Osteoblast (primary cell): Measurements from ENCODE around the gene TMEM74B. TPM values are rescaled to one million over a fixed set of nuclear protein-coding genes. Genes with fewer than 3 reads are reported as not detected.

Experiments used
- DNase-seq: peaks from one replicate; pipeline ENCODE4 v3.0.0; 2011; ENCODE audit warnings: low spot score, mixed read lengths; ENCODE audit not compliant: insufficient read length; ENCODE audit errors: missing footprints
- H2AFZ ChIP-seq: 2 replicates; pipeline ENCODE4 v1.6.0; 2011; ENCODE audit warnings: mild to moderate bottlenecking, low read length
- H3K27ac ChIP-seq: 2 replicates; pipeline ENCODE4 v1.5.1; 2011; ENCODE audit warnings: mild to moderate bottlenecking, low read depth, low read length, moderate library complexity
- H3K27me3 ChIP-seq: 2 replicates; pipeline ENCODE4 v1.6.0; 2012; ENCODE audit warnings: mild to moderate bottlenecking, control low read depth, inconsistent platforms, low read length, moderate library complexity; ENCODE audit not compliant: insufficient read depth
- H3K36me3 ChIP-seq: 2 replicates; pipeline ENCODE4 v1.5.1; 2011; ENCODE audit warnings: mild to moderate bottlenecking, low read length, control low read depth, moderate library complexity; ENCODE audit not compliant: insufficient read depth
- H3K4me1 ChIP-seq: 2 replicates; pipeline ENCODE4 v1.5.1; 2011; ENCODE audit warnings: mild to moderate bottlenecking, low read length, control low read depth, moderate library complexity; ENCODE audit not compliant: insufficient read depth
- H3K4me2 ChIP-seq: 2 replicates; pipeline ENCODE4 v1.6.0; 2011; ENCODE audit warnings: mild to moderate bottlenecking, low read length; ENCODE audit not compliant: insufficient read depth
- H3K4me3 ChIP-seq: fragments of 200-600 bp; sonication (generic); 3 replicates; pipeline ENCODE4 v1.5.1; 2012; ENCODE audit warnings: mild to moderate bottlenecking, low read length, inconsistent platforms; ENCODE audit not compliant: insufficient read depth
- H3K79me2 ChIP-seq: 2 replicates; pipeline ENCODE4 v1.6.0; 2012; ENCODE audit warnings: mild to moderate bottlenecking, low read length, control low read depth, inconsistent platforms; ENCODE audit not compliant: insufficient read depth
- H3K9me3 ChIP-seq: 2 replicates; pipeline ENCODE4 v1.5.1; 2011; ENCODE audit warnings: low read depth, low read length, control low read depth
- H4K20me1 ChIP-seq: 2 replicates; pipeline ENCODE4 v1.6.0; 2012; ENCODE audit warnings: mild to moderate bottlenecking, low read length, control low read depth; ENCODE audit not compliant: insufficient read depth
- total RNA-seq: library from RNA; depleted of rRNA; stranded (reverse); fragments of >200 nt; gene quantifications from 2 replicates; pipeline ENCODE4 v1.2.3, GENCODE V29; 2012
- TF ChIP-seq, protein P1 (sequence below): IDR thresholded peaks from 2 replicates; pipeline ENCODE4 v1.5.1; 2011; ENCODE audit warnings: mild to moderate bottlenecking, low read depth, low read length, moderate library complexity; ENCODE audit errors: extremely low read depth

The TMEM74B gene
- total RNA-seq, 1 donor, result not detected

DNA sequence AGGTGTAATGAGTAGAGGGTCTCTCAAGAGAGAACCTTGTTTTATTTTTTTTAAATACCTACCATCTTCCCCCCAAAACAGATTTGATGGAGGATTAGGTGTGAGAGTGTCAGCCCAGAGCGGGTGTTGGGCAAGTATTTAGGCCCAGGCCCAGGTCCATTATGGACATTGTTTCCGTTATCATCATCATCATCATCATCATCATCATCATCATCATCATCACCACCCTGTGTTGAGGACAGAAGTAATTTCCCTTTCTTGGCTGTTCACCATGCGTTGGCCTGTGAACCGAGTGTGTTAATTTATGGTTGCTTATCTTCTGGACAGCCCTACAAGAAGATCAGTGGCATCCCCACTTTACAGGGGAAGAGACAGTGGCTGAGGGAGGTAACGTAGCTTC, 37.8 kb downstream of the TMEM74B start:
- H4K20me1 ChIP-seq, result peaks cover 13% of the 10 kb centered on the region
- TF ChIP-seq, protein P1, sequence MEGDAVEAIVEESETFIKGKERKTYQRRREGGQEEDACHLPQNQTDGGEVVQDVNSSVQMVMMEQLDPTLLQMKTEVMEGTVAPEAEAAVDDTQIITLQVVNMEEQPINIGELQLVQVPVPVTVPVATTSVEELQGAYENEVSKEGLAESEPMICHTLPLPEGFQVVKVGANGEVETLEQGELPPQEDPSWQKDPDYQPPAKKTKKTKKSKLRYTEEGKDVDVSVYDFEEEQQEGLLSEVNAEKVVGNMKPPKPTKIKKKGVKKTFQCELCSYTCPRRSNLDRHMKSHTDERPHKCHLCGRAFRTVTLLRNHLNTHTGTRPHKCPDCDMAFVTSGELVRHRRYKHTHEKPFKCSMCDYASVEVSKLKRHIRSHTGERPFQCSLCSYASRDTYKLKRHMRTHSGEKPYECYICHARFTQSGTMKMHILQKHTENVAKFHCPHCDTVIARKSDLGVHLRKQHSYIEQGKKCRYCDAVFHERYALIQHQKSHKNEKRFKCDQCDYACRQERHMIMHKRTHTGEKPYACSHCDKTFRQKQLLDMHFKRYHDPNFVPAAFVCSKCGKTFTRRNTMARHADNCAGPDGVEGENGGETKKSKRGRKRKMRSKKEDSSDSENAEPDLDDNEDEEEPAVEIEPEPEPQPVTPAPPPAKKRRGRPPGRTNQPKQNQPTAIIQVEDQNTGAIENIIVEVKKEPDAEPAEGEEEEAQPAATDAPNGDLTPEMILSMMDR, result no peak
- no peak for DNase-seq

DNA sequence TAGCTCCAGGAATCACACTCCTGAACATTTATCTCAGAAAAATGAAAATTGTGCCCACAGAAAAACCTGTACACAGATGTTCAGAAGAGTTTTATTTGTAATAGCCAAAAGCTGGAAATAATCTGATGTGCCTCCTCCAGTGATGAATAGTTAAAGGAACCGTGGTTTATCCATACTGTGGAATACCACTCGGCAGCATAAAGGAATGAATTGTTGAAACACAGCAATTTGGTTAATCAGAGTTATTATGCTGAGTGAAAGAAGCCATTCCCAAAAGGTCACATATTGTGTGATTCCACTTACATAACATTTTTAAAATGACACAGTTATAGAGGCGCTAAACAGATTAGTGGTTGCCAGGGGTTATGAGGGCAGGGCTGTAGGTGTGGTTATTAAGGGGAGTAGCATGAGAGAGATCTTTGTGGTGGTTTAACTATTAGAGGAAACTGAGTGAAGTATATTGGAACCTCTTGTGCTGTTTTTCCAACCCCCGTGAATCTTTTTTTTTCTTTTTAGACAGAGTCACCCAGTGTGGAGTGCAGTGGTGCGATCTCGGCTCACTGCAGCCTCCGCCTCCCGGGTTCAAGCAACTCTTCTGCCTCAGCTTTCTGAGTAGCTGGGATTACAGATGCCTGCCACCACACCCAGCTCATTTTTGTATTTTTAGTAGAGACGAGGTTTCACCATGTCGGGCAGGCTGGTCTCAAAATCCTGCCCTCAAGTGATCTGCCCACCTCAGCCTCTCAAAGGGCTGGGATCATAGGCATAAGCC, 40.2 kb downstream of the TMEM74B start:
- peaks cover 30% of the 10 kb centered on the region for H3K36me3 ChIP-seq
- peaks cover 9% of the 10 kb centered on the region for H4K20me1 ChIP-seq
- no peaks in the 10 kb centered on the region for H3K4me1 ChIP-seq
- H3K27ac ChIP-seq, result no peak overlapping the region
- H3K4me3 ChIP-seq, result no peak overlapping the region
- no peak for DNase-seq
- H2AFZ ChIP-seq, result no peak overlapping the region
- H3K9me3 ChIP-seq, result no peaks in the 10 kb centered on the region
- peaks cover under 1% of the 10 kb centered on the region for H3K79me2 ChIP-seq
- H3K4me2 ChIP-seq, result no peak overlapping the region
- TF ChIP-seq, protein P1, result no peak
- no peaks in the 10 kb centered on the region for H3K27me3 ChIP-seq

More for the DNA sequence above, 37.8 kb downstream of the TMEM74B start:
- H2AFZ ChIP-seq, result no peak overlapping the region
- no peaks in the 10 kb centered on the region for H3K9me3 ChIP-seq
- peaks cover 25% of the 10 kb centered on the region for H3K36me3 ChIP-seq
- H3K4me1 ChIP-seq, result peaks cover 5% of the 10 kb centered on the region
- H3K79me2 ChIP-seq, result peaks cover 6% of the 10 kb centered on the region
- H3K27me3 ChIP-seq, result no peaks in the 10 kb centered on the region
- H3K4me2 ChIP-seq, result no peak overlapping the region
- H3K4me3 ChIP-seq, result no peak overlapping the region
- H3K27ac ChIP-seq, result no peak overlapping the region

DNA sequence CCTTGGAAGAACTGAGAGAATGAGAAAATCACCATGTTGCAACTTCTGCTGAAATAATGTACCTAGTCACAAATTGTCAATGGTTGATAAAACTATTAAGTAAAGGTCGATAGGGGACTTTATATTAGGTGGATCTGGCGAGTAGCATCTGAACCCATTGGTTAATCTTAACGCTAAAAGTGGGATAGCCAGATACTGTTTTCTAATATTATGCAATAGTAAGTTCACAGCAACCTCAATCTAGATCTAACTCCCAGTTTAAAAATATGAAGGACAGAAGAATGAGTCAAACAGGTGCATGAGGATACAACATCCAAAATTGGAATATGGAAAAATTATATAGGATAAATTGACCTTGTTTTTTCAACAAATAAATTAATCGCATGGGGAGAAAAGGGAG, 47.5 kb downstream of the TMEM74B start:
- peaks cover 3% of the 10 kb centered on the region for H4K20me1 ChIP-seq
- peaks cover 27% of the 10 kb centered on the region for H3K36me3 ChIP-seq
- H3K27me3 ChIP-seq, result no peaks in the 10 kb centered on the region
- no peak for DNase-seq
- H3K4me1 ChIP-seq, result no peaks in the 10 kb centered on the region
- H2AFZ ChIP-seq, result no peak overlapping the region
- no peak overlapping the region for H3K4me2 ChIP-seq
- TF ChIP-seq, protein P1, result no peak
- H3K4me3 ChIP-seq, result no peak overlapping the region
- H3K9me3 ChIP-seq, result no peaks in the 10 kb centered on the region
- no peak overlapping the region for H3K27ac ChIP-seq
- peaks cover 15% of the 10 kb centered on the region for H3K79me2 ChIP-seq

DNA sequence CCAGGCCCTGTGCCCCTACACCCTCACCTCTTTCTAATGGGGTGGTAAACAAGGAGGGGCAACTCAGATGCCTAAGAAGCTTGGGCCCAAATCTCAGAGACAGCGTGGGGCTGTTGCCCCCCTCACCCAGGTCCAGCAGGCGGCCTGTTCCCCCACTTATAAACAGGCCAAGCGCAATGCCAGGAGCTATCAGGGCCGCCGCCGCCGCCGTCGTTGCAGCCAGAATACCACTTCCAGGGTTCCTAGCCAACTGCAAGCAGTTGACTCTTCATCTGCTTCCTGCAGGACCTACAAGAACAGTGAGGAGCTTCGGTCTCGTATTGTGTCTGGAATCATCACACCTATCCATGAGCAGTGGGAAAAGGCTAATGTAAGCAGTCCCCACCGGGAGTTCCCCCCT, 49.9 kb downstream of the TMEM74B start:
- Histone ChIP-seq H3K4me1 (no peaks in the 10 kb centered on the region), H3K27me3 (no peaks in the 10 kb centered on the region), H3K79me2 (peaks cover 32% of the 10 kb centered on the region), H3K4me3 (no peak overlapping the region), H3K9me3 (no peaks in the 10 kb centered on the region), H3K27ac (no peak overlapping the region), H3K36me3 (peaks cover 44% of the 10 kb centered on the region), H2AFZ (no peak overlapping the region), H4K20me1 (peaks cover 3% of the 10 kb centered on the region), H3K4me2 (no peak overlapping the region)
- TF ChIP-seq, protein P1, result no peak
- no peak for DNase-seq
